NCI-H774 (cell line): ENCODE data around the gene WDR87.
A peak's percentile ranks its signal among the peaks of the same experiment; 100 is the strongest.
"Not testable (repeated sequence)": the region's sequence is repeated elsewhere in the genome, so short reads cannot be mapped to it uniquely, and the experiment has no call there.

ENCODE experiments used
- DNase-seq: peaks from one replicate; lab custom pipeline; 2025; lab: John Stamatoyannopoulos, UW

The WDR87 gene

DNA sequence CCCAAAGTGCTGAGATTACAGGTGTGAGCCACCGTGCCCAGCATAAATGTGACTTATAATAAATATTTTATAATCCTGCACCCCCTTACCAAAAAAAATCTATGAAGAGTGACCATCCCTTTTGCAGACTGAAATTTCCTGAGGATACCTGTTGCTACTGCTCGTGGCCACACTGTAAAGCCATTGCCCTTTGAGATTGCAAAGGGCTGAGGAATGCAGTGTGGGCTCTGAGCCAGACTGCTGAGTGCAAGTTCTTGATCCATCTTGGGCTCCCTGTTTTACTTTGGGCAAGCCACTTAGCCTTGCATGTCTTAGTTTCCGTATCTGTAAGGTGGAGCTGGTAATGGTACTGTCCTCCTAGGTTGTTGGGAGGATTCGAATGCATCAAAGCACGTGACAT is 24.0 kb upstream of the WDR87 start:
- no peak for DNase-seq

DNA sequence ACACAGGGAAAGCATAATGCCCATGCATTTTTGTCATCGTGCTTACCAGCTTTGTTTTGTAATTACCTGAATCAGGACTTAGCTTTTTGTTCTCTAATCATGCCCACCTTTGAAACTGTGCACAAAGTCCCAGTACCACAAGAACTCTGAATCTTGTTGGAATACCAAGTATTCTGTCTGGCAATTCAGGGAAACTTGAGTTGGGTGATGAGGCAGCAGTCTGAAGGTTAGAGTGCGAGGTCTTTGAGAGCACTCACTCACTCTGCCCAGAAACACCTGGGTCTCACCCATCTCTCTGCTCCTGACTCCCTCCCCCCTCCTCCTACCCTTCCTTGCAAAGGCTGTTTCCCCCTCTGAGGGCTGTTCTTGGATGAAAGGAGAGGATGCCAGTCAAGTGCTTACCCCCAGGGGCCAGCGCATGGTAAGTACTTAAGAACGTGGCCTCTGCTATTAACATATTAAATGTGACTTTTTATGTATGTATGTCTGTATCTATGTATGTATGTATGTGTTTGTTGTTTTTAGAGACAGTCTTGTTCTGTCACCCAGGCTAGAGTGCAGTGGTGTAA is 23.0 kb upstream of the WDR87 start:
- no peak for DNase-seq

DNA sequence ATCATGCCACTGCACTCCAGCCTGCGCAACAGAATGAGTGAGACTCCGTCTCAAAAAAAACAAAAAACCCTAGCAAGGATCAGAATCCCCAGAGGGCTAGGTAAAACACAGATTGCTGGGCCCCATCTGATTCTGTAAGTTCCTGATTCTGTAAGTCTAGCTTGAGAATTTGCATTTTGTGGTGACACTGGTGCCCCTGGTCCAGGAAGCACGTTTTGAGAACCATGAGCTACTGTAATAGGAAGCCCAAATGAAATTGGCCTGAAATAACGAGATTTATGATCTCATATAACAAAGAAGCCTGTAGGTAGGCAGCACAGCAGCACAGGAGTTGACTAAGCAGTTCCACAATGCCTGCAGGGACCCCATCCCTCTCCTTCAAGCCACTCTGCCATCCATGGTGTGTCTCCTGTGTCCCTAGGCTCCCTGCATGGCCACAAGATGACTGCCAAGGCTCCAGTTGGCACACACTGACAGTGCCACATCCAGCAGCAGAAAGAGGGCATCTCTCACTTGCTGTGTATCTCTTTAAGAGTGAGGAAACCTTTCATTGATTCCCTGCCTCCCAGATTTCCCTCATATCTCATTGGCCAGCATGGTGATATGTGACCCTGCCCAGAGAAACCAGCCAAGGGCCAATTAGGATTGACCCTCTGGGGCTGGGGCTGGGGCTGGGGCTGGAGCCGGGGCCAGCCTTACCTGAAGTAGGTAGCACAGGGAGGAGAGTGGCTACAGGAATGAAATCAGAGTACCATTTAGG is 22.3 kb upstream of the WDR87 start:
- no peak for DNase-seq

DNA sequence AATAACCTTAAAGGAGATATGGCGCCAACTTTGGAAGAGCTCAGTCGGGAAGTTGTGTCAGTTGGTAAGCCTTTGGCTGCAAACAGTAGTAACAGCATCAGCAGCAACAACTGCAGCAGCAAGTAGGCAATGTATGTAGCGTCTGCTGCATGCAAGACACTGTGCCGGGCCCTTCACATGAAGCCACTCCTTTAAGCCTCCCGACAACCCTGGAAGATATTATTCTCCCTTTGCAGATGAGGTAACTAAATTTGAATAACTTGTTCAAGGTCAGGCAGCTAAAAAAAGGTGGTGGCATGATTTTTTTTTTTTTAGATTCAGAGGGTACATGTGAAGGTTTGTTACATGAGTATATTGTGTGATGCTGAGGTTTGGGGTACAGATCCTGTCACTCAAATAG is 20.3 kb upstream of the WDR87 start:
- no peak for DNase-seq

DNA sequence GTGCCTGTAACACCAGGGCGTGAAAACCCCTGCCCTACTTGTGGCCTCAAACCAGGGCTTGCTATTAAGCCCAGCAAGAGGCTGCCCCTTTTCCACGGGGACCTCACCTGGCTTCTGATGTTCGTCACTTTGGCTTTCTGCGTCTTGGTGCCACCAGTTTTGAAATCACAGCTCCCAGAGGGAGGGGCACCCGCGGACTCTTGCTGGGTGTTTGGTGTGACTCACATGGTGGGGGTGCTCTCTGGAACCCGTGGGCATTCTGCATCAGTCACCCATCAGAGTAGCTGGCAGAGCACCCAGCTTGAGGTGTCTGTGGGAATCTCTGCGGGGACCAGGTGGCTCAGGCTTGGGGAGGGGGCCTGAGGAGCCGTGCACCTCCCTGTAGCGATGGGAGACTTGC is 19.9 kb upstream of the WDR87 start:
- no peak for DNase-seq

DNA sequence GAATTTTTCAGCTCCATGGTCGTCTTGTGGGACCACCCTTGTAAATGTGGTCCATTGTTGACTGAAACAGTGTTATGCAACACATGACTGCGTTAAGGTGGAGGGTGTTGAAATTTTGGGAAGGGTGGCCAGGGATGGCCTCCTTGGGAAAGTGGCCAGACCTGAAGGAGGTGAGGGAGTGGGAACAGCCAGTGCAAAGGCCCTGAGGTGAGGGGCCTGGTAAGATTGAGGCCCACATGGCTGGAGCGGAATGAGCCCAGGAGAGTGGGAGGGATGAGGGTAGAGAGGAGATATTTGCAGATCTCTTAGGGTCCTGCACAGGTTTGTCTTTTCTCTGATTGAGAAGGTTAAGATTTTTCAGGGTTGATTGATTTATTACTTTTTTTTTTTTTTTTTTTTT is 18.8 kb upstream of the WDR87 start:
- no peak for DNase-seq

DNA sequence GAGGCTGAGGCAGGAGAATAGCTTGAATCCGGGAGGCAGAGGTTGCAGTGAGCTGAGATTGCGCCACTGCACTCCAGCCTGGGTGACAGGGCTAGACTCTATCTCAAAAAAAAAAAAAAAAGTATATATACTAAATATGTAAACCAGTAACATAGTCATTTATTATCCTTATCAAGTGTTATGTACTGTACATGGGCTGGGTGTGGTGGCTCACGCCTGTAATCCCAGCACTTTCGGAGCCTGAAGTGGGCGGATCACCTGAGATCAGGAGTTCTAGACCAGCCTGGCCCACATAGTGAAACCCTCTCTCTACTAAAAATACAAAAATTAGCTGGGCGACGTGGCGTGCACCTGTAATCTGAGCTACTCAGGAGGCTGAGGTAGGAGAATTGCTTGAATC is 18.2 kb upstream of the WDR87 start:
- not testable (repeated sequence) for DNase-seq

DNA sequence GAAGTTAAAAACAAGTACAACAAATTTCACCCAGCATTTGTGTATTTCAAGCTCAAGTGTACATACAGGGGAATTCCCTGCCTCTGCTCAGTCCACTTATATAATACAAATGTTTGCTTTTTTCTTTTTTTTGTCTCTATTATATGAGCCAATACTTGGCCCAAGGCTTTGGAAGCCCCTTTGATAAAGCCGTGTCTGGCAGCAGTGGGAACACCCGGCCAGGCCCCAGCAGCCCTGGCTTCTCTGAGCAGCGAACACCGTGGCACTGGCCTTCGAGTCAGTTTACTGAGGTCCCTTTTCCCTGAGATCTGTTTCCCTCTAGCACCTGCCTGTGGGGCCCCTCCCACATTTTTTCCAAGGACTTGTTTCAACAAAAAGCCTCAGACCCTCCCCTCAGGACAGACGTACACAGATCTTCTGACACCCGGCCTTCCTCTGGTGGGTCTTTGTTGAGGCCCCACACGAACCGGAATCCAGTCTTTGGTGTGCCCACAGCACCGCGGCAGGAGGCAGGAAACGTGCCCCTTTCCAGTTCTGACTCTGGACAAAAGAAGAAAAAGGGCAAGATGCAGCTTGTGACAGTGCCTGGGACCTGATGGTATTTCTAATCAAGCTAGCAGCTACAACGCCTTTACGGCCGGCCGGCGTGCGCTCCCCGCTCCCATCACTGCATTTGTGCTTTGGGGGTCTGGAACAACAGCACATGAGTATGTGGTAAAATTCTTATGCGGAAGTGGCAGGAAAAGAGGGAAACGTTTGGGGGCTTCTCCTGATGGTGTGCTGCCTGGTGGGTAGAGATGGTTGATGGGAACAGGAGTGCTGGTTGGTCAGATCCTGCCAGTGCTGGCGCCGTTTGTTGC is 14.4 kb upstream of the WDR87 start:
- DNase-seq, result no peak

DNA sequence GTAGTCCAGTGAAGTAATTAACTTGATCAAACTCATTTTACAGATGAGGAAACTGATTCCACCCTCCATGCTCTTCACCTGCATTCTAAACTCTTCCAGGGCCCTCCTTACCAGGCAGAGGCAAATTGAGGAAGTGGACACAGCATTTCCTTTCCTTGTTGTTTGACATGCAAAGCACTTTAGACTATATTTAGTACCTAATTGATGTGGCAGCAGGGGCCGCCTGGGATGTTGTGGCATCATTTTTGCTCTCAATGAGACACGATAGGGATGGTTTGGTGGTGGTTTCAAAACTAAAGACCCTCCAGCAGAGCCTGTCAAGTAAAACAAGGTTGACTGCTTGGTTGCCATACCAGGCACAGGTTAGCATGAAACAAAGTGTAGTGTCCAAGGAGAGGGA is 8.5 kb upstream of the WDR87 start:
- peak; percentile 6 for DNase-seq

DNA sequence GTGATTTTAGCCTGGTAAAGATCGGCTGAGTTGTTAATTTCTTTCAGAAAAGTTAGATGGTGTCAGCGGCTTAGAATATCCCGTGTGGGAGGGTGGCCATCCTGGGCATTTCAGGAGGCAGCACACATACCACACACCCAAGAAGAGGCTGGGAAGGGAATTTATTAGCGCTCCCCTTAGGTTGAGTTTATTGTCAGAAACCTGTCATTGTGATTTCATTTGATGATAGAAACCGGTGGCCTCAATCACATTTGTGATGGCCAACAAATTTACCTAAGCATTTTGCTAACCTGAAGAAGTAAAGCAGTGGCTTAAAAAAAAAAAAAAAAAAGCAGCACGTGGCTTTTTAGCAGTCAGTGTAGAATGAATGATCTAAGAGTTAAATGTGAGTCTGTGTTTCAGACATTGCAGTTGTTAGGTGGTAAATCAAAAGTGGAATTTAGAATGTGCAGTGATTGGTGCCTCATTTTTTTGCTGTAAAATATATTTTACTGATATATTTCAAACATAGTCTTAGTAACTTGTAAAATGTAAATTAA is 3.3 kb upstream of the WDR87 start:
- no peak for DNase-seq

DNA sequence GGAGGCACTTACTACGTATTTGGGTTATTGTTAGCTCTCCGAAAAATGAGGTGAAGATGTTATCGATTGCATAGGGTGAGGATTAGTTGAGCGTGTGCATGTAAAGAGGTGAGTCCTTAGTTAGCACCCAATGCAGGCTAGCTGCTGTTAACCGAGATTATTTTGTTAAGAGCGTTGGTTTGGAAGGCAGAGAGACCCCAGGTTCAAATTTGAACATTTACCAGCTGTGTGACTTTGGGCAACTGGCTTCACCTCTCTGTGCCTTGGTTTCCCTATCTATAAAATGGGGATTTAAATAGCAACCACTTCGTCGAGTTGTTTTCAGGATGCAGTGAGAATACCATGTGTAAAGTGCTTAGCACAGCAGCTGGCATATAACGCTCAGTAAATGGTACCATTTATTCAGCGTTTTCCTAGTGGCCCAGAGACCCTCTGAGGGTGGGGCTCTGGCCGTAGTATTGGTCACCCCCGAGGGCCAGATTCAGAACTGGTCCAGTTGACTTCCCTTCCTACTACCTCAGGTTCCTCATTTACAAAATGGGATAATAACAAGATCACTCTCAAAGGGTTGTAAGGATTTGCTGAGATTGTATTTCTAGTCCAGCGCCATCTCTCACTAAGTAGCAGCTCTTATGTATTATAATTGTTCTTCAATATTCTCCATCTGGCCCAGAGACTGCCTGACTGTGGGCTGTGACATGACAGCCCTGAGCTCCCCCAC is 1.5 kb upstream of the WDR87 start:
- DNase-seq, result no peak

DNA sequence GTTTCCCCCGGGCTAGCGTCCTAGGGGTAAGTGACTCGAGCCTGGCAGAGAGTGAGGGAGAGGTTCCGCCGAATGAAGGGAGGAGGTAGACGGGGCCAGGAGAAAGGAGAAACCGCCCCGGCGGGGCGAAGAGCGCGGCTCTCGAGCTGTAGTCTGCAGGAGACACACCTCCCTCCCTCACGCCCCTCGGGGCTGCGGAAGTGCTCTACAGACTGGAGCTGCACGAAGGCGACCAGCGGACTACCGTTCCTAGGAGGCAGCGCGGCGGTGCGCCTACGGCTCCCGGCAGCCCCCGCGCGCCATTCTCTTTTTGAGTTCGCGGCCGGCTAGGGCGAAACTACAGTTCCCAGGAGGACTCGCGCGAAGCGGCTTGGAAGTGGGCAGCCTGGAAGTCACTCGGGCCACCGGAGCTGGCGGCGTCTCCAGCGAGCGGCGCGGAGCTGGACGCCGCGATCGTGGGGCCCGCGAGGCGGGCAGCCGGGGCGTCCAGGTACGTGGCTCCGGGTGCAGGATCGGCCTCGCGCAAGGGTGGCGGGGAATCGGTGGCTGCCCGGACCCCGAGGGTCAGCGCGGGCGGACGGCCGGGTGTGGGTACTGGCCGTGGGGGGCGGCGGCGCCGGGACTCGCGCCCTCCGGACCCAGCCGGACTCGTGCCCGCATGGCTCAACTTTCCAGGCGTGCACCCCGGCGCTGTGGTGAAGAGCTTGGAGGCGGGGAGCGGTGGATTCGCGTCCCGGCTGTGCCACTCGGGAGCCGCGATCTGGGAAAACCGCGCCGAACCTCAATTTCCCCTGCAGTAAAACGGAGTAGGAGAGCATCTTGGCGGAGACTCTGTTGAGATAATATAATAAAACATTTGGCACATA is 708 bp upstream of the WDR87 start, which contains the start of gene SIPA1L3:
SIPA1L3 (plus strand) TSS at position 340 of the 866 bp plus-strand sequence. CDS start 174,358 bp downstream, outside the sequence.
- DNase-seq, result peak; percentile 95

DNA sequence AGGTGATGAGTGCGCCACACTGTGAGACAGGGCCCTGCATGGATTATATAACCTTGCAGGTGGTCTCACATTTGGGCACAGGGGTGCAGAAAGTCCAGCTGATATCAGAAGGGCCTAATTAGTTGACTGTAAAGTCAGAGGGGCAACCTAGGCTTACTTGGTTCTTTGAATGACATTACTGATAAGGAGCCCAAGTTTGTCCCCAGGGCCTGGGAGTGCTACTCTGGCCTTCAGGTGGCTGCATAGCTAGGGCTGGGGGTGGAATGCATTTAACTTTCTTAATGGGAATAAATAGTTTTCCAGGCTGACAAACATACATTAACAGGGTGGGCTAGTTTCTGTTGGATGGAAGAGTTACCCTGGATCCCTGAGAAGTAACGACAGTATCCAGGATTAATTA is 3.3 kb downstream of the WDR87 start:
- DNase-seq, result no peak

DNA sequence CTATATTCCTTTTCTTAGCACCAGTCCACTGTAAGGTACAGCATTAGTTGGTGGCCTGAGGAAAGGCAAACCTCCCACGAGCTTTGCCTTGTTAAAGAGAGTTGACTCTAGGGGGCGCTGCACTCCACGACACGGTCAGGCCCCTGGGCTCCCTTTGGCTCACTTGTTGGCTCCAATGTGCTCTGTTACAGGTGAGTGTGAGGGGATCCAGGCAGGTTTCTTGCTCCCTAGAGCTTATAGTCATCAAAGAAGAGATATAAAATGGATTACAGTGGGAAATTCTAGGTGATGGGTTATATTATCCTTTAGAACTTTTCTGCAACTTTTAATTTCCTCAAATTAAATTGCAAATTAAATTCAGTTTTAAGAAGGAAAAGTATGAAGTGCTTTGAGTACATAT is 3.7 kb downstream of the WDR87 start:
- DNase-seq, result peak; percentile 74

DNA sequence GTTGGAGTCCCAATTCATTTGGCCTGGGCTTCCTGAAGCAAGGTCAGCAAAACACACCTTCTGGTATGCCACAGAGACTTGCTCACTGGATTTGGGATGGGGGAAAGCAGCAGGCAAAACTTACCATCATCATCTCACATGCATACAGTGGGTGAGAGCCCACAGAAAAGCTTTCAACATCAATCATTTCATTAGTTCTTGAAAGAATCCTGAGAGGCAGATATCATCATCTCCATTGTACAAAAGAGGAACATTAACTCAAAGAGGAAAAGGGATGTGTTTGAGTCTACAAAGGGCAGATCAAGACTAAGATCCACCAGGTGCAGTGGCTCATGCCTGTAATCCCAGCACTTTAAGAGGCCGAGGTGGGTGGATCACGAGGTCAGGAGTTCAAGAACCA is 6.4 kb downstream of the WDR87 start:
- DNase-seq, result no peak

DNA sequence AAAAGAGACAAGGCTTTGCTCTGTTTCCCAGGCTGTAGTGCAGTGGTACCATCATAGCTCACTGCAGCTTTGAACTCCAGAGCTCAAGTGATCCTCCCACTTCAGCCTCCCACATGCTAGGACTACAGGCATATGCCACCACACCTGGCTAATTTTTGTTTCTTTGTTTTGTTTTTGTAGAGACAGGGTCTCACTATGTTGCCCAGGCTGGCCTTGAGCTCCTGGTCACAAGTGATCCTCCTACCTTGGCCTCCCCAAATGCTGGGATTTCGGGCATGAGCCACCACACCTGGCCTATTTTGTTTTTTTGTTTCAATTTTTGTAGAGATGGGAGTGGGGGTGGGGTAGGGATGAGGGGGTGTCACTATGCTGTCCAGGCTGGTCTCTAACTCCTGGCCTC is 6.9 kb downstream of the WDR87 start:
- no peak for DNase-seq

DNA sequence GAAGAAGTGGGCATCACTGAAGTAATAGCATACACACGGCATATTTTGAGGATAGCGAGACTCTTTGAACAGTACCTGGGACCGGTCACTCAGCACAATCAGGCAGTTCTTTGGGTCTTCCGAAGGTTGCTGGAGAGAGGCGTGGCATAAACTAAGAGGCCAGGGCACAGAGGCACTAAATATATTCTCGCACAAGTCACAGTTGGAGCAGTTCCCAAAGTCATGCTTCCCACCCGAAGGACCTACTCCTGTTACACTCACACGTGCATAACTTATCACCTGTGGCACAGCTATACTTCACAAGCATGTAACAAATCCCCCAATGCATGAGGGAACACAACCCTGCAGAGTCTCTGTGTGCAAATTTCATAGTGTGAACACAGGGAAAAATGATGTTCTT is 10.2 kb downstream of the WDR87 start:
- DNase-seq, result no peak

DNA sequence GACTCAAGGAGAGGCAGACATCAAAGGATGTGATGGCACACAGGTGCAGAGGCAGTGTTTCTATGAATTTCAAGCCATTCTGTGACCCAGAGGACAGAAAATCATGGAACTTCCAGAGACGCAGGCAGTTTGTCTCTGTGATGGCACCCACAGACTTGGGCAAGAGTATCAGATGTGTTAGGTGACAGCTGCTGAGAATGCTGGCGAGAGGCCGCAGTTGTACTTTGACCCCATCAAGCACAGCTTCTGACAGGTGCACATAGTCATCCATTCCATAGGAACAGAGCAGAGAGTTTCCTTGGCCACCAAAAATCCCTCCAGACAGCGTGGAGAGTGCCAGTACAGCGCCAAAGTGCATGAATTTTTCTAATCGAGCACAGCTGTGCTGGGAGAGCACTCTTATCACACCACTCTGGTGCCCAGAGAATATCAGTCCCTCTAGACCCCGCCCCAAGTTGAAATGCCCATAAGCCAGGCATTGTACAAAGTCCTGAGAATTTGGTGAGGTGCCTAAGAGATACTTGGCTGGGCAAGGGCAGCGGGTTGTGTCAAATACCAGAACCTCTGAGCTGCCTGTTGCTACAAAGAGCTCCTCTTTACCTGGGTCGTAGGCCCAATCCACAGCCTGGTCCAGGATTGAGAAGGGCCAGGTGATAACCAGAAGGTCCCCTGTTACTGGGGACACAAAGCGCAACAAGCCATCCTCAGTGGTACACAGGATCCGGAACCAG is 12.4 kb downstream of the WDR87 start:
- DNase-seq, result no peak

DNA sequence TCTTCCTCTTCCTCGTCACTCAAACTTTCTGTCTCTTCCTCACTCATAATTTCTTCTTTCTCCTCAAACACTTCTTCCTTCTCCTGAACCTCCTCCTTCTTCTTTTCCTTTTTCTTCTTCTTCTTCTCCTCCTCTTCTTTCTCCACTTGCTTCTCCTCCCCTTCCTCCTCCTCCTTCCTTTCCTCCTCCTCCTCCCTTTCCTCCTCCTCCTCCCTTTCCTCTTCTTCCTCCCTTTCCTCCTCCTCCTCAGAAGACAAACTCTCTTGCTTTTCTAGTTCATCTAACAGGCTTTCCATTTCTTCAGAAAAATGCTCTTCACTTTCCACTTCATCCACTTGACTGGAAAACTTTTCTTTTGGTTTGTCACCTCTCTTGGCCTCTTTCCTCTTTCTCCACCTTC is 19.8 kb downstream of the WDR87 start:
- DNase-seq, result no peak

DNA sequence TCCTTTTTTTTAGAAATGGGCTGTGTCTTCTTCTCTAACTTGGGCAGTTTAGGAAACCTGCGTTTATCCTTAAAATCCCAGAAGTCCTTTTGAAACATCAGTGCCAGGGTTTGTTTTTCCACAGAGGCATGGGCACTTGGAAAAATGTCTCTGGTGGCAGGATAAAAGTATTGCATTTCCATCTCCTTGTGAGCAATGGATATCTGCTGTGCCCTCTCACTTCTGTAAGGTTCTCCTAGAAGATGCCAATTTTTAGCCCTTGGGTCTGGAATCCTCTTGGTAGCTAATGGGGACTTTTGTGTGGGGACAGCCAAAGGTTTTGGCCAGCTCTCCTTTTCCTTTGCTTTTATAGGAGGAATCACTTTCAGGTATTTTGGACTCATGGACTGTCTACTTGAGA is 21.0 kb downstream of the WDR87 start:
- DNase-seq, result no peak
